GM21723 (cell line): ENCODE measurements around the gene ANKRD1.

ENCODE experiments used
- ATAC-seq: cut with Tn5 transposase; IDR thresholded peaks from one replicate; pipeline ENCODE4 v1.9.1; 2021; ENCODE audit warnings: mild to moderate bottlenecking, moderate library complexity; ENCODE audit not compliant: unreplicated experiment

ANKRD1 gene

DNA sequence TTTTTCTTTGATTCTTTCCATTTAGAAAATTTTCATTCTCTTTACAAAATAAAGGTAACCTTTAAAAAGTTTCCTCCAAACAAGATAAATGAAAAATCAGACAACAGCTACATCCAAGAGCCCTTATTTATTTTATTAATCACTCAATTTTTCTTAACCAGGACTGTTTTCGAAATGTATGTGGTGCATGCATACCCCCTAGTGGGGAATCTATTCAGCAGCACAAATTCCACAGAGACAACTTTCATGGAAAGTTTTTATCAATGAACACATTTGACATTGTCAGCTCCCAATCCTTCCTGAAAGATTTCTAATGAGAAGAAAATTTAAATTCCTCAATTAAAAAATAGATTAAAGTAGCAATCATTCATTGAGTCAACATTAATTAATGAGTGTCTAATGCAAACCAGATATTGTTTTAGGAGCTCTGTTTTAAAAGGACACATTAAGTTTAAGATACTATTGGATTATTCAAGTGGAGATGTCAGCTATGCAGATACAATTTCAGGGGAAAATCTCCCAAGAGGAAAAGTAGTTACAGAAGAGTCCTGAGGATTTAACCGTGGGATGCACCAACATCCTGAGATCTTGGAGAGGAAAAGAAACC, 57.9 kb downstream of the ANKRD1 start:
- ATAC-seq = no peak
